K562 (cell line): Measurements from ENCODE around the gene VSNL1. TPM values are rescaled to one million over a fixed set of nuclear protein-coding genes. Genes with fewer than 3 reads are reported as not detected.
A peak's percentile ranks its signal among the peaks of the same experiment; 100 is the strongest.

ENCODE experiments used
- ATF6 ChIP-seq: sonication (generic); formaldehyde crosslinking; IDR thresholded peaks from 2 replicates; pipeline ENCODE4 v1.4.0; 2020; ENCODE audit warnings: mild to moderate bottlenecking, missing genetic modification reagents
- BCLAF1 ChIP-seq, 2 experiments: fragments of 450-650 bp in 1 of 2; IDR thresholded peaks; 2 replicates each; pipeline ENCODE4 v1.6.1; 2011 to 2017; ENCODE audit warnings: low read depth in 2 of 2, antibody characterized with exemption in 1 of 2, borderline replicate concordance in 1 of 2, low read length in 1 of 2, mild to moderate bottlenecking in 1 of 2, mixed read lengths in 1 of 2; ENCODE audit not compliant: control insufficient read depth in 1 of 2
- CBX2 ChIP-seq: fragments of 200-600 bp; sonication (generic); IDR thresholded peaks from one replicate; pipeline ENCODE4 v1.6.1; 2012; ENCODE audit warnings: mild to moderate bottlenecking, low read length, inconsistent platforms; ENCODE audit not compliant: insufficient read depth, poor library complexity, severe bottlenecking
- FOXM1 ChIP-seq, 2 experiments: fragments of 450-650 bp in 1 of 2; sonication (generic) in 1 of 2; formaldehyde crosslinking in 1 of 2; IDR thresholded peaks; 2 replicates each; pipeline versions ENCODE4 v1.6.1 to v1.9.0; 2017 to 2022; ENCODE audit warnings: low read depth in 2 of 2, mild to moderate bottlenecking in 2 of 2, missing genetic modification reagents in 1 of 2, moderate library complexity in 1 of 2
- FOXP1 ChIP-seq: sonication (generic); formaldehyde crosslinking; IDR thresholded peaks from 2 replicates; pipeline ENCODE4 v1.8.0; 2022; ENCODE audit warnings: mild to moderate bottlenecking, missing genetic modification reagents
- HDAC1 ChIP-seq, 2 experiments: fragments of 450-650 bp; IDR thresholded peaks; 2 replicates each; pipeline ENCODE4 v1.6.1; 2016 to 2017; ENCODE audit warnings: inconsistent platforms in 1 of 2, mild to moderate bottlenecking in 1 of 2, moderate library complexity in 1 of 2
- IFI16 ChIP-seq: fragments of 250-450 bp; sonication (Bioruptor Pico); IDR thresholded peaks from 2 replicates; pipeline ENCODE4 v2.1.2; 2022; ENCODE audit warnings: mild to moderate bottlenecking, inconsistent platforms
- KDM2B ChIP-seq: fragments of 250-450 bp; sonication (Bioruptor Pico); IDR thresholded peaks from 2 replicates; pipeline ENCODE4 v1.8.0; 2021; ENCODE audit warnings: mild to moderate bottlenecking, moderate library complexity
- NCOA2 ChIP-seq, 2 experiments: fragments of 450-650 bp; IDR thresholded peaks; 2 replicates each; pipeline ENCODE4 v1.6.1; 2018; ENCODE audit warnings: mild to moderate bottlenecking in 2 of 2, moderate library complexity in 1 of 2; ENCODE audit not compliant: partially characterized antibody in 2 of 2
- NFIX ChIP-seq: fragments of 250-450 bp; sonication (Bioruptor Pico); IDR thresholded peaks from 2 replicates; pipeline ENCODE4 v1.4.0; 2020; ENCODE audit warnings: low read depth, mild to moderate bottlenecking, moderate library complexity
- PML ChIP-seq: IDR thresholded peaks from 2 replicates; pipeline ENCODE4 v1.6.1; 2012; ENCODE audit warnings: low read length, inconsistent platforms
- RAD51 ChIP-seq: fragments of 450-650 bp; IDR thresholded peaks from 2 replicates; pipeline ENCODE4 v1.7.1; 2016; ENCODE audit warnings: low read depth, mild to moderate bottlenecking, borderline replicate concordance
- TRIM24 ChIP-seq, 2 experiments: fragments of 450-650 bp; IDR thresholded peaks; 2 replicates each; pipeline ENCODE4 v1.6.1; 2016
- UBTF ChIP-seq, 2 experiments: IDR thresholded peaks; 2 replicates each; pipeline ENCODE4 v1.6.1; 2012; ENCODE audit warnings: improper control_type of control experiment in 2 of 2, low read depth in 2 of 2, low read length in 2 of 2, borderline replicate concordance in 1 of 2
- ZNF133 ChIP-seq: fragments of 250-450 bp; sonication (Bioruptor Pico); IDR thresholded peaks from 2 replicates; pipeline ENCODE4 v1.4.0; 2020; ENCODE audit warnings: mild to moderate bottlenecking
- ZNF140 ChIP-seq: fragments of 250-450 bp; sonication (Bioruptor Pico); IDR thresholded peaks from 2 replicates; pipeline ENCODE4 v1.8.0; 2021; ENCODE audit warnings: moderate library complexity, mild to moderate bottlenecking, inconsistent platforms
- ZNF512 ChIP-seq: IDR thresholded peaks from 2 replicates; pipeline ENCODE4 v1.6.1; 2016; ENCODE audit warnings: missing genetic modification characterization, missing compliant biosample characterization
- polyA plus RNA-seq, 8 experiments: library from polyadenylated mRNA; depleted of rRNA in 4 of 8; stranded (reverse) in 5 of 8; unstranded in 3 of 8; fragments of >200 nt; fragmentation: Nextera tagmentation in 2 of 8; fragmentation: Illumina TruSeq in 1 of 8; extraction: Ambion mirVana in 2 of 8; extraction: Trizol in 1 of 8; gene quantifications; 2 replicates each; pipeline versions ENCODE4 v1.2.1 to v1.2.3, GENCODE V29; 2011 to 2014; ENCODE audit warnings: inconsistent platforms in 1 of 8, missing spikeins in 1 of 8
- total RNA-seq, 7 experiments: library from RNA; depleted of rRNA in 6 of 7; stranded (reverse); fragments of >200 nt in 6 of 7; fragmentation: Illumina TruSeq in 2 of 7; extraction: Trizol in 2 of 7; gene quantifications; 2 replicates each; pipeline versions ENCODE4 v1.2.1 to v1.2.3, GENCODE V29; 2011 to 2021; ENCODE audit warnings: low replicate concordance in 1 of 7

The VSNL1 gene
- total and polyA plus RNA-seq, 9 of the 15 experiments (the other 6 are each of a cell fraction or from before 2014, with no cell fraction given), result 0.20 TPM; not detected in 8

GRCh38 chr2:17518212-17519154 lies 22.0 kb upstream of the VSNL1 start, which contains the start of gene RAD51AP2 (continued):
- TF ChIP-seq ZNF512 (peak; percentile 49; the same call in 1 of the 2 replicates), BCLAF1 (IDR thresholded peaks at IDR 0.05; ENCODE audit: borderline replicate concordance in 1 of 2, control insufficient read depth in 1 of 2, low read depth in 2 of 2, low read length in 1 of 2) (no peak), UBTF (IDR thresholded peaks at IDR 0.05; ENCODE audit: borderline replicate concordance in 1 of 2, low read depth in 2 of 2, low read length in 2 of 2) (peak in 1 of 2 experiments; percentile 99; a peak in 2 of 4 replicates), RAD51 (no peak), HDAC1 (IDR thresholded peaks at IDR 0.05) (no peak), ATF6 (CRISPR knock-in tag) (no peak), ZNF133 (no peak), PML (no peak; the same call in 1 of the 2 replicates), NCOA2 (IDR thresholded peaks at IDR 0.05; ENCODE audit: partially characterized antibody in 2 of 2) (no peak), FOXP1 (CRISPR knock-in tag) (no peak), FOXM1 (IDR thresholded peaks at IDR 0.05; ENCODE audit: low read depth) (0 out of 2 replicates have a peak, but pooled peaks have one; percentile 35), FOXM1 (CRISPR knock-in tag; IDR thresholded peaks at IDR 0.05; ENCODE audit: low read depth) (no peak), TRIM24 (IDR thresholded peaks at IDR 0.05) (no peak), KDM2B (CRISPR knock-in tag) (no peak), IFI16 (CRISPR knock-in tag) (no peak), ZNF140 (CRISPR knock-in tag) (no peak), CBX2 (no peak), NFIX (CRISPR knock-in tag) (no peak)
